H9 (cell line): Measurements from ENCODE around the gene KIAA1549. TPM values are rescaled to one million over a fixed set of nuclear protein-coding genes. Genes with fewer than 3 reads are reported as not detected.

Source experiments
- DNase-seq: peaks from one replicate; pipeline ENCODE4 v3.0.0-alpha.2; 2017
- H2AFZ ChIP-seq: one replicate; pipeline ENCODE4 v1.6.1; 2013; ENCODE audit warnings: mild to moderate bottlenecking, low read length, control low read depth, moderate library complexity
- H2AK5ac ChIP-seq: 2 replicates; pipeline ENCODE4 v1.6.1; 2013; ENCODE audit warnings: low read length, control low read depth, mixed read lengths; ENCODE audit not compliant: insufficient read length
- H2BK120ac ChIP-seq: one replicate; pipeline ENCODE4 v1.6.1; 2013; ENCODE audit warnings: low read depth, mild to moderate bottlenecking, low read length, control low read depth, inconsistent platforms; ENCODE audit not compliant: poor library complexity, severe bottlenecking
- H2BK12ac ChIP-seq: 2 replicates; pipeline ENCODE4 v1.6.1; 2013; ENCODE audit warnings: low read length, control low read depth, mixed read lengths, low read depth; ENCODE audit not compliant: insufficient read length
- H2BK15ac ChIP-seq: 2 replicates; pipeline ENCODE4 v1.6.1; 2013; ENCODE audit warnings: low read depth, low read length, control low read depth
- H2BK20ac ChIP-seq: one replicate; pipeline ENCODE4 v1.6.1; 2013; ENCODE audit warnings: low read depth, mild to moderate bottlenecking, low read length, control low read depth, inconsistent platforms; ENCODE audit not compliant: poor library complexity, severe bottlenecking
- H2BK5ac ChIP-seq: 2 replicates; pipeline ENCODE4 v1.6.1; 2013; ENCODE audit warnings: low read length, control low read depth, mixed read lengths; ENCODE audit not compliant: insufficient read length
- H3K14ac ChIP-seq: 2 replicates; pipeline ENCODE4 v1.6.1; 2013; ENCODE audit warnings: low read length, control low read depth; ENCODE audit not compliant: insufficient read depth
- H3K18ac ChIP-seq: 2 replicates; pipeline ENCODE4 v1.6.1; 2013; ENCODE audit warnings: low read depth, mild to moderate bottlenecking, mixed read lengths, low read length, control low read depth; ENCODE audit not compliant: insufficient read length
- H3K23ac ChIP-seq: 2 replicates; pipeline ENCODE4 v1.6.1; 2013; ENCODE audit warnings: low read length, control low read depth, mixed read lengths, low read depth; ENCODE audit not compliant: insufficient read length
- H3K23me2 ChIP-seq: 2 replicates; pipeline ENCODE4 v1.6.1; 2013; ENCODE audit warnings: low read depth, mild to moderate bottlenecking, mixed read lengths, low read length, control low read depth; ENCODE audit not compliant: insufficient read length, poor library complexity, severe bottlenecking
- H3K27ac ChIP-seq: 2 replicates; pipeline ENCODE4 v1.5.1; 2013; ENCODE audit warnings: low read length, control low read depth, mixed read lengths, low read depth; ENCODE audit not compliant: insufficient read length
- H3K27me3 ChIP-seq: 2 replicates; pipeline ENCODE4 v1.6.1; 2013; ENCODE audit warnings: low read length, control low read depth, inconsistent platforms; ENCODE audit not compliant: insufficient read depth
- H3K4ac ChIP-seq: 2 replicates; pipeline ENCODE4 v1.6.1; 2013; ENCODE audit warnings: low read depth, mild to moderate bottlenecking, control low read depth, inconsistent platforms, low read length, moderate library complexity
- H3K4me1 ChIP-seq: 2 replicates; pipeline ENCODE4 v1.6.1; 2013; ENCODE audit warnings: low read length, control low read depth, inconsistent platforms; ENCODE audit not compliant: insufficient read depth
- H3K4me2 ChIP-seq: 2 replicates; pipeline ENCODE4 v1.6.1; 2013; ENCODE audit warnings: low read length, control low read depth, mixed read lengths; ENCODE audit not compliant: insufficient read length, insufficient read depth
- H3K56ac ChIP-seq: 2 replicates; pipeline ENCODE4 v1.6.1; 2013; ENCODE audit warnings: low read depth, mild to moderate bottlenecking, mixed read lengths, low read length, control low read depth; ENCODE audit not compliant: insufficient read length
- H3K79me1 ChIP-seq: 2 replicates; pipeline ENCODE4 v1.6.1; 2013; ENCODE audit warnings: low read depth, mild to moderate bottlenecking, moderate library complexity, low read length, control low read depth, inconsistent platforms; ENCODE audit not compliant: insufficient read depth, poor library complexity, severe bottlenecking
- H3K79me2 ChIP-seq: 2 replicates; pipeline ENCODE4 v1.6.1; 2013; ENCODE audit warnings: low read length, control low read depth, inconsistent platforms; ENCODE audit not compliant: insufficient read depth
- H3K9ac ChIP-seq: 2 replicates; pipeline ENCODE4 v1.6.1; 2013; ENCODE audit warnings: low read length, control low read depth, mixed read lengths; ENCODE audit not compliant: insufficient read length; ENCODE audit errors: extremely low read depth
- H3K9me3 ChIP-seq: one replicate; pipeline ENCODE4 v1.6.1; 2013; ENCODE audit warnings: low read depth, low read length, inconsistent platforms; ENCODE audit not compliant: control insufficient read depth
- H3T11ph ChIP-seq: one replicate; pipeline ENCODE4 v1.6.1; 2013; ENCODE audit warnings: mild to moderate bottlenecking, low read length, control low read depth, inconsistent platforms
- H4K20me1 ChIP-seq: one replicate; pipeline ENCODE4 v1.6.1; 2013; ENCODE audit not compliant: control insufficient read depth, insufficient read length, insufficient read depth
- H4K5ac ChIP-seq: 2 replicates; pipeline ENCODE4 v1.6.1; 2013; ENCODE audit warnings: low read depth, mild to moderate bottlenecking, mixed read lengths, low read length, control low read depth; ENCODE audit not compliant: insufficient read length
- H4K8ac ChIP-seq: replicated peaks from 2 replicates; pipeline ENCODE4 v1.6.1; 2013; ENCODE audit warnings: low read length, control low read depth, mixed read lengths, low read depth; ENCODE audit not compliant: insufficient read length
- H4K91ac ChIP-seq: 2 replicates; pipeline ENCODE4 v1.6.1; 2013; ENCODE audit warnings: low read depth, mild to moderate bottlenecking, moderate library complexity, mixed read lengths, low read length, control low read depth; ENCODE audit not compliant: insufficient read length
- H3K27ac Mint-ChIP-seq, 3 experiments: 2 replicates in 2 of 3; 3 replicates in 1 of 3; pipeline ENCODE4 v1.8.0; 2020 to 2021; ENCODE audit warnings: mixed read lengths in 3 of 3, mild to moderate bottlenecking in 1 of 3, moderate library complexity in 1 of 3
- H3K27me3 Mint-ChIP-seq: 2 replicates; pipeline ENCODE4 v1.8.0; 2021; ENCODE audit warnings: low read depth, mild to moderate bottlenecking, moderate library complexity, mixed read lengths
- H3K36me3 Mint-ChIP-seq, 3 experiments: 2 replicates in 2 of 3; 3 replicates in 1 of 3; pipeline ENCODE4 v1.8.0; 2020 to 2021; ENCODE audit warnings: low read depth in 3 of 3, mixed read lengths in 3 of 3; ENCODE audit not compliant: insufficient read depth in 1 of 3
- H3K4me1 Mint-ChIP-seq, 2 experiments: 2 replicates each; pipeline ENCODE4 v1.8.0; 2020; ENCODE audit warnings: mixed read lengths in 2 of 2
- H3K4me3 Mint-ChIP-seq, 2 experiments: 2 replicates in 1 of 2; 3 replicates in 1 of 2; pipeline ENCODE4 v1.8.0; 2020 to 2021; ENCODE audit warnings: mild to moderate bottlenecking in 2 of 2, mixed read lengths in 2 of 2, moderate library complexity in 1 of 2
- H3K9me3 Mint-ChIP-seq, 2 experiments: 2 replicates in 1 of 2; 3 replicates in 1 of 2; pipeline ENCODE4 v1.8.0; 2020; ENCODE audit warnings: mild to moderate bottlenecking in 2 of 2, mixed read lengths in 2 of 2, moderate library complexity in 1 of 2
- CTCF ChIP-seq: fragments of 200-600 bp; sonication (generic); conservative IDR thresholded peaks from 3 replicates; pipeline ENCODE4 v1.8.0; 2021; ENCODE audit warnings: antibody characterized with exemption, mild to moderate bottlenecking
- WGBS: extraction: QIAGEN DNeasy Blood & Tissue Kit; methylation state at CpG from one replicate; pipeline ENCODE4 v1.1.7; 2013; ENCODE audit warnings: missing lambda C conversion rate, low lambda C conversion rate, mixed read lengths; ENCODE audit not compliant: insufficient read length; ENCODE audit errors: extremely low coverage; 5-methylcytosine and 5-hydroxymethylcytosine counted together
- total RNA-seq: library from RNA; stranded (reverse); gene quantifications from 2 replicates; pipeline ENCODE4 v1.2.1, GENCODE V29; 2021

KIAA1549 gene
- total RNA-seq, 1 experiment from 2014 or later: 11.9 TPM

GRCh38 chr7:138952791-138953190 is 28.4 kb downstream of the KIAA1549 start:
- Histone ChIP-seq H3K23ac (no peak overlapping the region), H3T11ph (no peak overlapping the region), H3K79me1 (peaks cover 6% of the 10 kb centered on the region), H3K23me2 (no peaks in the 10 kb centered on the region), H2BK15ac (no peak overlapping the region), H2BK20ac (no peak overlapping the region), H3K18ac (no peak overlapping the region), H3K27ac (no peak overlapping the region), H2BK12ac (no peak overlapping the region), H2AK5ac (no peak overlapping the region), H3K56ac (no peak overlapping the region), H3K9me3 (no peaks in the 10 kb centered on the region), H2BK120ac (no peak overlapping the region), H3K79me2 (peaks cover 2% of the 10 kb centered on the region; the same call in 1 of the 2 replicates), H2AFZ (no peak overlapping the region), H3K4ac (no peak overlapping the region), H3K4me1 (no peaks in the 10 kb centered on the region; the same call in 1 of the 2 replicates), H3K9ac (no peak overlapping the region), H4K20me1 (no peaks in the 10 kb centered on the region), H2BK5ac (no peak overlapping the region), H4K91ac (no peak overlapping the region), H3K4me2 (no peak overlapping the region), H4K8ac (no peak overlapping the region), H3K14ac (no peak overlapping the region), H4K5ac (no peak overlapping the region), H3K27me3 (no peaks in the 10 kb centered on the region)
- no peak for DNase-seq
- Mint-ChIP-seq H3K36me3 (peaks cover 0 to 5% (median 0%) of the 10 kb centered on the region in 3 experiments; a peak in 2 of 7 replicates), H3K27me3 (no peaks in the 10 kb centered on the region), H3K4me1 (peaks cover 15% of the 10 kb centered on the region in 2 experiments), H3K9me3 (no peaks in the 10 kb centered on the region), H3K27ac (no peak overlapping the region; a peak in 1 of 7 replicates), H3K4me3 (no peak overlapping the region)
- WGBS: no CpG with 5 or more reads among the region's 6 CpGs
- no peak for TF ChIP-seq CTCF
